Heart left ventricle (tissue), 13 donors: ENCODE data around the gene ELP2.

Source experiments
- POLR2A ChIP-seq, 2 donors: fragments of 450-650 bp; IDR thresholded peaks; one replicate each; pipeline ENCODE4 v1.6.1; 2017; ENCODE audit warnings: antibody characterized with exemption in 2 of 2, mild to moderate bottlenecking in 2 of 2, moderate library complexity in 2 of 2
- TF ChIP-seq, protein P1 (sequence below), 12 donors: fragments of 200-600 bp; sonication (generic) in 4 of 12; IDR thresholded peaks; one replicate each; pipeline versions ENCODE4 v1.5.0 to v1.8.0; 2018 to 2022; ENCODE audit warnings: antibody characterized with exemption in 12 of 12, mild to moderate bottlenecking in 5 of 12
- donor health status: ischemic (EF 13 %, LVEDD 7.1; RV severe dilation, severe dysfunction).
- donor health status: DM: no; HTN: yes; CAD: no.
- donor health status: DM: no; HTN: no; CAD: no.
- donor health status: ischemic (EF 25% LVEDD 6.9; RV normal size, moderate dysfunction).
- donor health status: ischemic (EF 25% LVEDD 5.7; RV mildly dilated, moderate dysfunction).
- donor health status: ischemic (EF 35%, LVEDD 5.7; RV mildly dilated, moderate dysfunction).
- donor health status: nonischemic (EF 11% LVEDD 7.7; RV severe dilation, severe dysfunction).
- donor health status: DM: yes; HTN: yes; CAD: no.
- donor health status: PGD.
- donor health status: ischemic (EF 29% LVEDD 5.4; RV normal size, mild dysfunction).
- donor health status: nonischemic (EF 23%, LVEDD 6.1; RV moderate dilation, normal function).

- no peak for TF ChIP-seq POLR2A (IDR thresholded peaks at IDR 0.05)
- TF ChIP-seq, protein P1, sequence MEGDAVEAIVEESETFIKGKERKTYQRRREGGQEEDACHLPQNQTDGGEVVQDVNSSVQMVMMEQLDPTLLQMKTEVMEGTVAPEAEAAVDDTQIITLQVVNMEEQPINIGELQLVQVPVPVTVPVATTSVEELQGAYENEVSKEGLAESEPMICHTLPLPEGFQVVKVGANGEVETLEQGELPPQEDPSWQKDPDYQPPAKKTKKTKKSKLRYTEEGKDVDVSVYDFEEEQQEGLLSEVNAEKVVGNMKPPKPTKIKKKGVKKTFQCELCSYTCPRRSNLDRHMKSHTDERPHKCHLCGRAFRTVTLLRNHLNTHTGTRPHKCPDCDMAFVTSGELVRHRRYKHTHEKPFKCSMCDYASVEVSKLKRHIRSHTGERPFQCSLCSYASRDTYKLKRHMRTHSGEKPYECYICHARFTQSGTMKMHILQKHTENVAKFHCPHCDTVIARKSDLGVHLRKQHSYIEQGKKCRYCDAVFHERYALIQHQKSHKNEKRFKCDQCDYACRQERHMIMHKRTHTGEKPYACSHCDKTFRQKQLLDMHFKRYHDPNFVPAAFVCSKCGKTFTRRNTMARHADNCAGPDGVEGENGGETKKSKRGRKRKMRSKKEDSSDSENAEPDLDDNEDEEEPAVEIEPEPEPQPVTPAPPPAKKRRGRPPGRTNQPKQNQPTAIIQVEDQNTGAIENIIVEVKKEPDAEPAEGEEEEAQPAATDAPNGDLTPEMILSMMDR (IDR thresholded peaks at IDR 0.05), result no peak
These were observed 17.4 kb upstream of the ELP2 start for GRCh38 chr18:36112302-36112701.
